ENCODE measurements around the gene TAS2R5. TPM values are rescaled to one million over a fixed set of nuclear protein-coding genes. Genes with fewer than 3 reads are reported as not detected.

Gene TAS2R5
- total RNA-seq, 1 donor: 1.4 TPM

GRCh38 chr7:141837683-141838082 is 47.7 kb downstream of the TAS2R5 start:
- H3K4me3 ChIP-seq (ENCODE audit: low read depth, low read length): no peak overlapping the region
- no peak for DNase-seq (ENCODE audit: low read depth)
- TF ChIP-seq, protein P1, sequence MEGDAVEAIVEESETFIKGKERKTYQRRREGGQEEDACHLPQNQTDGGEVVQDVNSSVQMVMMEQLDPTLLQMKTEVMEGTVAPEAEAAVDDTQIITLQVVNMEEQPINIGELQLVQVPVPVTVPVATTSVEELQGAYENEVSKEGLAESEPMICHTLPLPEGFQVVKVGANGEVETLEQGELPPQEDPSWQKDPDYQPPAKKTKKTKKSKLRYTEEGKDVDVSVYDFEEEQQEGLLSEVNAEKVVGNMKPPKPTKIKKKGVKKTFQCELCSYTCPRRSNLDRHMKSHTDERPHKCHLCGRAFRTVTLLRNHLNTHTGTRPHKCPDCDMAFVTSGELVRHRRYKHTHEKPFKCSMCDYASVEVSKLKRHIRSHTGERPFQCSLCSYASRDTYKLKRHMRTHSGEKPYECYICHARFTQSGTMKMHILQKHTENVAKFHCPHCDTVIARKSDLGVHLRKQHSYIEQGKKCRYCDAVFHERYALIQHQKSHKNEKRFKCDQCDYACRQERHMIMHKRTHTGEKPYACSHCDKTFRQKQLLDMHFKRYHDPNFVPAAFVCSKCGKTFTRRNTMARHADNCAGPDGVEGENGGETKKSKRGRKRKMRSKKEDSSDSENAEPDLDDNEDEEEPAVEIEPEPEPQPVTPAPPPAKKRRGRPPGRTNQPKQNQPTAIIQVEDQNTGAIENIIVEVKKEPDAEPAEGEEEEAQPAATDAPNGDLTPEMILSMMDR (IDR thresholded peaks at IDR 0.05; ENCODE audit: insufficient read depth, low read length): no peak

DNA sequence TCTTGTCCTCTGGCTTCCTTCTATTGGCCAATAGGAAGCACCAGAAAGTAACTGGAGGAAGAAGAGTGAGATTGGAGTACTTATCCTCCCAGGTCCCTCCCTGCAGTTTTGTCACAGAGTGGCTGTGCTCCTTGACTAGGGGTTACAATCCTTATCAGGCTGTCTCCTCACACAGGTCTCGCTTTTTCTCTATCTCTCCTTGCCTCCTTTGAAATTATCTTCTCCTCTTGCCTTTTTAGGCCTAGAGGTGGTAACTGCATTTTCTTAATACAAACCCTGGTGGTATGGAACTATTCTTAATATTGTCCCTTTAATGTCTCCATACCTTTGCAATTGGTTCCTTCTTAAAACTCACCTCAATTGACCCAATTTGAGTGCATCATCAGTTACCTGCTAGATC is 48.6 kb downstream of the TAS2R5 start:
- DNase-seq (ENCODE audit: low read depth): no peak
- TF ChIP-seq, protein P1 (IDR thresholded peaks at IDR 0.05; ENCODE audit: insufficient read depth, low read length): no peak
- H3K4me3 ChIP-seq (ENCODE audit: low read depth, low read length): no peak overlapping the region

- TF ChIP-seq, protein P1 (IDR thresholded peaks at IDR 0.05; ENCODE audit: insufficient read depth, low read length): no peak
- no peak overlapping the region for H3K4me3 ChIP-seq (ENCODE audit: low read depth, low read length)
- no peak for DNase-seq (ENCODE audit: low read depth)
Observed at GRCh38 chr7:141839256-141839655, 49.2 kb downstream of the TAS2R5 start.

DNA sequence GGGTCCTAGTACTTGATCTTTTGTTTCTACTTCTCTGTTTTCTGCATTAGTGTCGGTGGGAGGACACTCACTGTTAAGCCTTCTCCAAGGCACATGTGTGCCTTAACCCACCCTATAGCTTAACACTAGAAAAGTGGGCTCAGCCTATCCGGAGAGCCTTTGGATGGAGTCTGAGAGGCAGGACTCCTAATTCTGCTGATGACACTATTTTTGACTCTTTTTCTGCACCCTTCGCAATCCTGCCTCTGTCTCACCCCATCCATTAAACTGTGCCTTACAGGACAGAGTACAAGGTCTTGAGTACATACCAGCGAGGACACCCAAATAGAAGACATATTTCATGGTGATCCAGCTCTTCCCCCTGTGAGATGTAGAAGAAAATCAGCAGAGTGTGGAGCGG is 50.7 kb downstream of the TAS2R5 start:
- no peak for DNase-seq (ENCODE audit: low read depth)
- TF ChIP-seq, protein P1 (IDR thresholded peaks at IDR 0.05; ENCODE audit: insufficient read depth, low read length): no peak
- no peak overlapping the region for H3K4me3 ChIP-seq (ENCODE audit: low read depth, low read length)

Other genes starting within 250 kb of the TAS2R5 start
- gene AGK, start 238.8 kb upstream of the TAS2R5 start, total RNA-seq (ENCODE audit: low replicate concordance): 28.1 and 28.7 TPM in 2 replicates
- gene DENND11, start 88.1 kb upstream of the TAS2R5 start, total RNA-seq (ENCODE audit: low replicate concordance): 7.6 and 10.2 TPM in 2 replicates
- under 0.01 TPM in 1 of 2 replicates, not detected in the other for gene WEE2, start 81.9 kb upstream of the TAS2R5 start, total RNA-seq (ENCODE audit: low replicate concordance)
- 122 and 148 TPM in 2 replicates for gene SSBP1, start 51.9 kb upstream of the TAS2R5 start, total RNA-seq (ENCODE audit: low replicate concordance)
- gene TAS2R3, start 26.1 kb upstream of the TAS2R5 start, total RNA-seq (ENCODE audit: low replicate concordance): 1.2 and 2.5 TPM in 2 replicates
- 2.3 and 4.5 TPM in 2 replicates for gene TAS2R4, start 13.5 kb upstream of the TAS2R5 start, total RNA-seq (ENCODE audit: low replicate concordance)
- not detected in 2 replicates for gene PRSS37, start 51.3 kb downstream of the TAS2R5 start, total RNA-seq (ENCODE audit: low replicate concordance)
- not detected in 2 replicates for gene OR9A4, start 126.2 kb downstream of the TAS2R5 start, total RNA-seq (ENCODE audit: low replicate concordance)
- gene CLEC5A, start 156.8 kb downstream of the TAS2R5 start, total RNA-seq (ENCODE audit: low replicate concordance): not detected in 2 replicates
- gene TAS2R38, start 183.6 kb downstream of the TAS2R5 start, total RNA-seq (ENCODE audit: low replicate concordance): not detected in 2 replicates
- 0.18 TPM in 1 of 2 replicates, not detected in the other for gene MGAM, start 205.7 kb downstream of the TAS2R5 start, total RNA-seq (ENCODE audit: low replicate concordance)